ENCODE measurements around the gene GRB10.
"Not testable (repeated sequence)": the region's sequence is repeated elsewhere in the genome, so short reads cannot be mapped to it uniquely, and the experiment has no call there.

Gene GRB10

DNA sequence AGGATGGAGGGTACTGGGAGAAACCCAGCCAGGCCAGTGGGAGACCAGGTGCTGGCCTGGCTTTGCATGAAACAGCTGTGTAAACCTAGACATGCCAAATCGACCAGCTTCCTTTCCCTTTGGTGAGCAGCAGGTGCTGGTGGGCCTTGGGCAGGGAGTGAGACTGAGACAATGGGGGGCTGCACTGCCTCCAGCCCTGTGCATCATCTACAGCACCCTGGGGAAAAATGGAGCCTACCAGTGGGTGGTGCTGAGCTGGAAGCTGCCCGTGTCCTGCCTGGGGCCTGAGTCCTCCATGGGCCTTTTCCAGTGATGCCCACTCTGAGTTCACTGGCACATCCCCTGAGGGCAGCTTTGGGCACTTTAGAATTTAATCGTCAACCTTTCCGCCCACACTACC is 198.3 kb downstream of the GRB10 start:
- DNase-seq (ENCODE audit: low read depth in 2 of 2): no peak

- DNase-seq (ENCODE audit: low read depth in 2 of 2): not testable (repeated sequence)
These were observed 199.4 kb downstream of the GRB10 start for GRCh38 chr7:50583295-50583694.

DNA sequence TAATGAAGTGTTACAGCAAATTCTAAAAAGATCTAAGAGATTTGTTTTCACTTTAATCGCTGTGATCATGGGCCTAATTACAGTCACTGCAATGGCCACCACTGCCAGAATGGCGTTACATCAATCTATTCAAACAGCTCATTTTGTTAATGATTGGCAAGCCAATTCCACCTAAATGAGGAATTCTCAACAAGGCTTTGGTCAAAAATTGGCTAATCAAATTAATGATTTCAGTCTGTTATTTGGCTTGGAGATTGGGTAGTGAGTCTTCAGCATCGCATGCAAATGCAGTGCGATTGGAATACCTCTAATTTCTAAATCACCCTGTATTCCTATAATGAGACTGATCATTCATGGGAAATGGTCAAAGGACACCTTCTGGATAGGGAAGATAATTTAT is 200.4 kb downstream of the GRB10 start:
- not testable (repeated sequence) for DNase-seq (ENCODE audit: low read depth in 2 of 2)

DNA sequence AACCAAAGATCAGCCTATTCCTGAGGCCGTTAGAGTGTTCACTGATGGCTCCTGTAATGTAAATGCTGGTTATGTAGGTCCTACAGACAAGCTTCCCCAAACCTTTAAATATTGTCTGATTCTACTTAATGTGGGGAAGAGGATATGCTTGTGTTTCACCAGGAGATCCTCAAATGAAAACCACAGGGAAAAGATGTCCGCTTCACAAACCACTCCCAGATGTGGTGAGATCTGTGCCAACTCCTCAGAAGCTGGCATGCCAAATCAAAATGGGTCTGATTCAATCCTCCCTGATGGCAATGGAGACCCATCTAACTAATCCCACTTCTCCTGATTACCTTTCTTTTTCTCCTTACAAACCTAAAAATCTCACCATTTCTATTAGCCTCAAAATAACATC is 202.0 kb downstream of the GRB10 start:
- not testable (repeated sequence) for DNase-seq (ENCODE audit: low read depth in 2 of 2)

GRCh38 chr7:50580057-50580456 is 202.6 kb downstream of the GRB10 start:
- no peak for DNase-seq (ENCODE audit: low read depth in 2 of 2)

GRCh38 chr7:50578105-50578504 is 204.6 kb downstream of the GRB10 start:
- not testable (repeated sequence) for DNase-seq (ENCODE audit: low read depth in 2 of 2)

DNA sequence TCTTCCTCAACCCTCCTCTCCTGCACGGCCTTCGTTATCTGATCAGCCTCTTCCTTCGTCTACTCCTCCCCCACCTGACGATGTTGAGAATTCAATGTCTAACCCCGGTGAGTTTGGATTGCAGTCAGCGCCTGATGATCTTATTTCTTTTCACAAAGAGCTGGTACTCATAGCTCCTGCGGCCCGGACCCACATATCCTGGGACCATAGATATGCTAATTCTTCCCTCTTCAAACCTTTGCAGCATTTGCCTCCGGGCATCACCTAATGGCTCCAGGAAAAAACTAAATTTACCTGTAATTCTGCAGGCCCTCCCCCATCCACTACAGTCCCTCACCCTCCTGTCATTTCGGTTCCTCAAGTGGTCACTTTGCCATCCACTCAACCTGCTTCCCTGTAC is 205.1 kb downstream of the GRB10 start:
- DNase-seq (ENCODE audit: low read depth in 2 of 2): no peak

DNA sequence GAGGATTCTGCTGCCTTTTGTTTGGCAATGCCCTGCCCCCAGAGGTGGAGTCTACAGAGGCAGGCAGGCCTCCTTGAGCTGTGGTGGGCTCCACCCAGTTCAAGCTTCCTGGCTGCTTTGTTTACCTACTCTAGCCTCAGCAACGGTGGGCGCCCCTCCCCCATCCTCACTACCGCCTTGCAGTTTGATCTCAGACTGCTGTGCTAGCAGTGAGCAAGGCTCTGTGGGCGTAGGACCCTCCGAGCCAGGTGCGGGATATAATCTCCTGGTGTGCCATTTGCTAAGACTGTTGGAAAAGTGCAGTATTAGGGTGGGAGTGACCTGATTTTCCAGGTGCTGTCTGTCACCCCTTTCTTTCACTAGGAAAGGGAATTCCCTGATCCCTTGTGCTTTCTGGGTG is 206.3 kb downstream of the GRB10 start:
- DNase-seq (ENCODE audit: low read depth in 2 of 2): not testable (repeated sequence)

DNA sequence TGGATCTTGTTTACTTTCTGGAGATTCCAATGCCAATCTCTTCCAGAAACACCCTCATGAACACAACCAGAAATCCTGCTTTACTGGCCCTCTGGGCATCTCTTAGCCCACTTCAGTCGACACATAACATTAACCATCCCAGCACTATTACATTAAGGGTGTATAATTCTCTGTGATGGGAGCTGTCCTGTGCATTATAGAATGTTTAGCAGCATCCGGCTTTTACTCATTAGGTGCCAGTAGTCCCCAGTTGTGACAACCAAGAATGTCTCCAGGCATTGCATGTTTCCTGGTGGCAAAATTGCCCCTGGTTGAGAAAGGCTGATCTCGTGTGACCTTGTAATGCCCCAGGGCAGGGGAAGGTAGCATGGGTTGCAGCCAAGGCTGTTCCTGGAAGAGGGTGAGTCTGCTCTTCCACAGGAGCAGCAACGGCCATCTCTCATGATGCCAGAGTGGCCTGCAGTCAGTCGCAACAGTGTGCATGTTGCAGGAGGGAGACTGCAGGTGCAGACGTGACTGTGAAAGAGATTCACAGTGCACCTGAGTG is 214.9 kb downstream of the GRB10 start:
- DNase-seq (ENCODE audit: low read depth in 2 of 2): no peak

DNA sequence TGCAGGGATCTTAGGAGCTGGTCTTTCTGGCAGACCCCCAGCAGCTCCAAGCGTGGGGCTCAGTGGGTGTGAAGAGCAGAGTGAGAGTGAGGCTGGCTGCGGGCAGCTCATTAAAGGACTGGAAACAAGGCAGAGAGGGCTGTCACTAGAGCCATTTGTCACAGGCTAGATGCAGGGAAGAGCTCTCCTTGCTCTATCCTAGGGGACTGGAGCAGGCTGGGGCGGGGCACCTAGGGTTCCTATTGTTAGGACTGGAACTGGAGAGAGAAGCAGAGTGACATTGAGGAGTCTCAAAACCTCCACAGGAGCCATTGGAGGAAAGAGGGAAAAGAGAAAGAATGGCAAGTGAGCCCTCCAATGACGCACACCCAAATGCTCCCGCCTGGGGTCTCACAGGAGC is 216.7 kb downstream of the GRB10 start:
- DNase-seq (ENCODE audit: low read depth in 2 of 2): no peak

DNA sequence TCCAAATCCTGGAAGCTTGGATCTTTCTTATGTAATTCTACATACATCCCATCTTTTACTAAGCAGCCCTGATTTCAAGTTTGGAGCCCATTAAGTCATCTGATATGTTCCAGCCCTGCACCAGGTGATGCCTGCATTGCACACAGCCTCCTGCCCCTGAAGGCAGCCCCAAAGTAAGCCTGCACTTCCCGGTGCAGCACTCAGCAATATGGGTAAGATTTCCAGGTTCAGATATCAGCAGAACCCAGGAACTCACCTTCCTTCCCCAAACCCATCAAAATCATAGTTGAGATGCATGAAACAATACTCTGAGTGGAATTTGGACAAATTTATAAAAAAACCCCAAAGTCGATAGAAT is 217.2 kb downstream of the GRB10 start:
- DNase-seq (ENCODE audit: low read depth in 2 of 2): no peak

DNA sequence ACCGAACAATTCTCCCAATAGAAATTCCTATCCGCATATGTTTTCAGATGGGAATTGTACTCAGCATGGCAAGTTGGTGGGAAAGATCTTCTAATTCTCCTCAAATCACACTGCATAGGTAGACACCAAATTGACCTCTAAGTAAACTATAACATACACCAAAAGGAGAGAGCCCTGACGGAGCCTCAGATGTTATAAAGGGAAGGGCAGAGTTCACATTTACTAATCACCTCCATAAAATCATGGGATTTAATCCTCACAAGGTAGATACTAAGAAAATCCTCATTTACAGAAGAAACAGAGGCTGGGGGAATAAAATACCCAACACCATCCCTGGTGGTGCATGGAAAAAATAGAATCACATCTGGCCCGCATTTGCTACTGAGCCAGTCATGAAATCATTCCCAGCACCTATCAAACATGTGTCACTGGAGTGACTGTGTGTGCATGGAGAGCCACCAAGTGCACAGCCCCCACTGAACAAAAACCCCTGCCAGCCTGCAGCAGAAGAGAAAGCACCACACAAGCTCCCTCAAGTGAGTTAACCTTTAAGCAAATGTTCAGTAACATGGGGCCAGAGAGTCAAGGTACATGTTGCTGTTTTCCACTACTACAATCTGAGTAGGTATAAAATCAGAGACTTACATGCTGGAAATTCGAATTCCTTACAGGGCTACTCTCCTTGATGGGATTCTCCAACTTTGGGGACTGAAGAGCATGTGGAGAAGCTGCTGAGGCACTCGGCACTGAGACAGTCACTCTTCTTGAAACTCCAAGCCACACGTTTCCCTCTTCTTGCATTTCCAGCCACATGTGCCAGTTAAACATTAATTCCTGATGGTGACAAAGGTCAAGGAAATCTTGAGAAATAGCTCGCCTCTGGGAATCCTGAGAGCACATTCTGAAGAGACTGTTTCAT is 217.8 kb downstream of the GRB10 start, which contains the start of gene DDC:
TSS of gene DDC (minus strand) at position 766 of the 919 bp plus-strand sequence. CDS start 21,320 bp downstream, outside the sequence.
- no peak for DNase-seq (ENCODE audit: low read depth in 2 of 2)

GRCh38 chr7:50564171-50564570 is 218.5 kb downstream of the GRB10 start:
- DNase-seq (ENCODE audit: low read depth in 2 of 2): no peak

GRCh38 chr7:50562136-50562535 is 220.6 kb downstream of the GRB10 start:
- DNase-seq (ENCODE audit: low read depth in 2 of 2): no peak

- no peak for DNase-seq (ENCODE audit: low read depth in 2 of 2)
These were observed 221.8 kb downstream of the GRB10 start for GRCh38 chr7:50560865-50561351.

GRCh38 chr7:50559881-50560280 is 222.8 kb downstream of the GRB10 start:
- DNase-seq (ENCODE audit: low read depth in 2 of 2): no peak

- no peak for DNase-seq (ENCODE audit: low read depth in 2 of 2)
These were observed 224.2 kb downstream of the GRB10 start for GRCh38 chr7:50558294-50559053.

GRCh38 chr7:50557099-50557498 is 225.6 kb downstream of the GRB10 start:
- no peak for DNase-seq (ENCODE audit: low read depth in 2 of 2)

- no peak for DNase-seq (ENCODE audit: low read depth in 2 of 2)
These were observed 226.3 kb downstream of the GRB10 start for GRCh38 chr7:50556247-50556991.

GRCh38 chr7:50555594-50556140 is 227.0 kb downstream of the GRB10 start:
- no peak for DNase-seq (ENCODE audit: low read depth in 2 of 2)

Measured in activated CD8-positive, alpha-beta memory T cell treated with anti-CD3 and anti-CD28 coated beads for 4 hours (primary cell).